Endothelial cell of umbilical vein (primary cell): ENCODE data around the gene BRI3. TPM values are rescaled to one million over a fixed set of nuclear protein-coding genes. Genes with fewer than 3 reads are reported as not detected.

ENCODE experiments used
- BruUV-seq: library from RNA; stranded (reverse); fragments of 400-500 nt; replicated peaks from 2 replicates; lab custom pipeline; 2021; lab: Mats Ljungman, UMichigan
- CTCF ChIA-PET: fragments of 300-600, 350-600 bp; sonication (Branson Sonifier 250); formaldehyde crosslinking; loops from one replicate; lab custom pipeline; 2021; ENCODE audit warnings: antibody characterized with exemption, inconsistent platforms; lab: Charles Lee
- POLR2A ChIA-PET: fragments of 300-600, 350-600 bp; sonication (Branson Sonifier 250); formaldehyde crosslinking; loops from one replicate; lab custom pipeline; 2021; ENCODE audit warnings: antibody characterized with exemption, inconsistent platforms; lab: Charles Lee
- DNase-seq: peaks from one replicate; pipeline ENCODE4 v3.0.0-alpha.2; 2011; ENCODE audit warnings: low read depth, low spot score
- FAIRE-seq: peaks from 2 replicates; lab custom pipeline; 2011; peaks lifted over from hg19 to GRCh38; lab: Jason Lieb, UNC
- H2AFZ ChIP-seq: 2 replicates; pipeline ENCODE4 v1.6.0; 2012; ENCODE audit warnings: low read depth, low read length, control low read depth, inconsistent platforms
- H3K27ac ChIP-seq: 2 replicates; pipeline ENCODE4 v1.5.1; 2011; ENCODE audit warnings: low read depth, mild to moderate bottlenecking, control low read depth, low read length, moderate library complexity; ENCODE audit not compliant: insufficient read depth
- H3K27me3 ChIP-seq, 2 experiments: 2 replicates each; pipeline versions ENCODE4 v1.6.0 to v1.6.1; 2011; ENCODE audit warnings: low read length in 2 of 2, mixed read lengths in 1 of 2; ENCODE audit not compliant: control insufficient read depth in 2 of 2, insufficient read depth in 2 of 2
- H3K36me3 ChIP-seq, 2 experiments: 2 replicates in 1 of 2; 3 replicates in 1 of 2; pipeline ENCODE4 v1.5.1; 2011; ENCODE audit warnings: low read length in 2 of 2, mild to moderate bottlenecking in 1 of 2, moderate library complexity in 1 of 2; ENCODE audit not compliant: control insufficient read depth in 2 of 2, insufficient read depth in 2 of 2; ENCODE audit errors: extremely low read depth in 1 of 2
- H3K4me1 ChIP-seq: 3 replicates; pipeline ENCODE4 v1.5.1; 2011; ENCODE audit warnings: mild to moderate bottlenecking, low read length; ENCODE audit not compliant: control insufficient read depth, insufficient read depth; ENCODE audit errors: extremely low read depth
- H3K4me2 ChIP-seq: 2 replicates; pipeline ENCODE4 v1.6.1; 2011; ENCODE audit warnings: low read length, control low read depth, mixed read lengths; ENCODE audit not compliant: insufficient read depth
- H3K4me3 ChIP-seq, 3 experiments: fragments of 200-600 bp in 1 of 3; sonication (generic), shearing (Covaris generic) in 1 of 3; replicated peaks in 1 of 3; 2 replicates each; pipeline ENCODE4 v1.5.1; 2011 to 2016; ENCODE audit warnings: control low read depth in 3 of 3, low read length in 3 of 3, mild to moderate bottlenecking in 2 of 3, inconsistent platforms in 1 of 3, low read depth in 1 of 3, moderate library complexity in 1 of 3; ENCODE audit not compliant: insufficient read depth in 1 of 3
- H3K79me2 ChIP-seq: 2 replicates; pipeline ENCODE4 v1.6.0; 2012; ENCODE audit warnings: low read length, inconsistent platforms; ENCODE audit not compliant: control insufficient read depth, insufficient read depth
- H3K9ac ChIP-seq: replicated peaks from 2 replicates; pipeline ENCODE3; 2011; ENCODE audit warnings: low read length, control low read depth; ENCODE audit not compliant: insufficient read depth; ENCODE audit errors: extremely low read depth
- H3K9me1 ChIP-seq: replicated peaks from 3 replicates; pipeline ENCODE4 v1.6.0; 2011; ENCODE audit warnings: mild to moderate bottlenecking, low read length; ENCODE audit not compliant: control insufficient read depth, insufficient read depth; ENCODE audit errors: extremely low read depth
- H3K9me3 ChIP-seq: replicated peaks from 2 replicates; pipeline ENCODE4 v1.5.1; 2012; ENCODE audit warnings: low read length, inconsistent platforms; ENCODE audit not compliant: control insufficient read depth, insufficient read depth
- H4K20me1 ChIP-seq: replicated peaks from 2 replicates; pipeline ENCODE3; 2011; ENCODE audit warnings: mild to moderate bottlenecking, low read length; ENCODE audit not compliant: control insufficient read depth, insufficient read depth; ENCODE audit errors: extremely low read depth
- FOS ChIP-seq: IDR thresholded peaks from 2 replicates; pipeline ENCODE4 v1.6.1; 2011; ENCODE audit warnings: mild to moderate bottlenecking, low read length, moderate library complexity, borderline replicate concordance; ENCODE audit not compliant: insufficient read depth
- GATA2 ChIP-seq: IDR thresholded peaks from 2 replicates; pipeline ENCODE4 v1.7.0; 2011; ENCODE audit warnings: low read depth, mild to moderate bottlenecking, moderate library complexity, mixed read lengths, low read length; ENCODE audit not compliant: insufficient read length, insufficient read depth
- JUN ChIP-seq: IDR thresholded peaks from 2 replicates; pipeline ENCODE4 v1.6.1; 2011; ENCODE audit warnings: borderline replicate concordance, low read depth; ENCODE audit not compliant: insufficient read length, insufficient read depth
- POLR2A ChIP-seq: IDR thresholded peaks from 2 replicates; pipeline ENCODE4 v1.6.1; 2012; ENCODE audit warnings: low read depth, mild to moderate bottlenecking, control low read depth, low read length
- dilution Hi-C: fragments of 300-500 bp; cut with MboI; formaldehyde crosslinking; loops from one replicate; pipeline ENCODE4 v1.15.0; 2019; ENCODE audit warnings: low sequenced_read_pairs; ENCODE audit not compliant: extremely low pct_ligation_motif_present
- intact Hi-C: fragments of 100-400 bp; cut with micrococcal nuclease; formaldehyde crosslinking; loops from one replicate; pipeline ENCODE4 v1.10.0; 2022
- polyA plus RNA-seq, 4 experiments: library from polyadenylated mRNA; depleted of rRNA in 3 of 4; stranded (reverse) in 3 of 4; unstranded in 1 of 4; fragments of >200 nt; gene quantifications; 2 replicates each; pipeline versions ENCODE4 v1.2.1 to v1.2.3, GENCODE V29; 2011 to 2012; ENCODE audit warnings: missing spikeins in 1 of 4
- total RNA-seq: library from RNA; stranded (reverse); gene quantifications from 2 replicates; pipeline ENCODE4 v1.2.3, GENCODE V29; 2021
- TF ChIP-seq, protein P1 (sequence below): IDR thresholded peaks from 2 replicates; pipeline ENCODE4 v1.6.1; 2011; ENCODE audit not compliant: insufficient read depth, insufficient read length
- TF ChIP-seq, protein P2 (sequence below), 2 donors: IDR thresholded peaks; 1 replicate in 1 of 2; 2 replicates in 1 of 2; pipeline ENCODE4 v1.5.1; 2011; ENCODE audit warnings: low read length in 2 of 2, mild to moderate bottlenecking in 2 of 2, moderate library complexity in 2 of 2, control low read depth in 1 of 2, inconsistent platforms in 1 of 2, low read depth in 1 of 2; ENCODE audit not compliant: insufficient read depth in 1 of 2; ENCODE audit errors: extremely low read depth in 1 of 2

BRI3 gene
- total and polyA plus RNA-seq, 2 donors (not counting 3 experiments of a cell fraction or from before 2014, with no cell fraction given): 214 to 317 TPM

DNA sequence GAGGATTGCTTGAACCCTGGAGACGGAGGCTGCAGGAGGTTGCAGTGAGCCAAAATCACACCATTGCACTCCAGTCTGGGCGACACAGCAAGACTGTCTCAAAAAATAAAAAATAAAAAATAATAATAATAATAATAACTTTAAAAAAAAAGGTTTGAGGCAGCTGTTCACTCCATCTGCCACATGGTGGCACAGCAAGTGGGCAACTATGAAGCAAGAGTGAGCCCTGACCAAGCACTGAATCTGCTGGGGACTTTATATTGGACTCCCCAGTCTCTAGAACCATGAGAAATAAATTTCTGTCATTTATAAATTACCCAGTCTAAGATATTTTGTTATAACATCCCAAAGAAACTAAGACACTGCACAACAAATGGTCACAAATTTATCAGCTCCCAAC, 14.6 kb upstream of the BRI3 start:
- Histone ChIP-seq H3K4me3 (no peak overlapping the region), H3K4me1 (peaks cover 8% of the 10 kb centered on the region), H3K9me1 (no peaks in the 10 kb centered on the region), H3K4me2 (no peak overlapping the region), H3K27ac (no peak overlapping the region), H3K9ac (no peak overlapping the region), H3K36me3 (no peaks in the 10 kb centered on the region), H3K9me3 (no peaks in the 10 kb centered on the region), H3K79me2 (no peaks in the 10 kb centered on the region), H3K27me3 (no peaks in the 10 kb centered on the region), H2AFZ (no peak overlapping the region), H4K20me1 (no peaks in the 10 kb centered on the region)
- ChIA-PET CTCF (interaction anchor here (0.8 to 2.9 kb wide), 15 partner anchors 9 to 574 kb away, joined by 3 to 21 read pairs (median 6); partner anchors contain the start of genes BAIAP2L1, BRI3 and TECPR1), POLR2A (no interaction called here)
- no peak for TF ChIP-seq FOS
- TF ChIP-seq, protein P1, sequence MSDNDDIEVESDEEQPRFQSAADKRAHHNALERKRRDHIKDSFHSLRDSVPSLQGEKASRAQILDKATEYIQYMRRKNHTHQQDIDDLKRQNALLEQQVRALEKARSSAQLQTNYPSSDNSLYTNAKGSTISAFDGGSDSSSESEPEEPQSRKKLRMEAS: no peak
- TF ChIP-seq GATA2: no peak
- no peak for TF ChIP-seq POLR2A
- no peak for TF ChIP-seq JUN
- TF ChIP-seq, protein P2, sequence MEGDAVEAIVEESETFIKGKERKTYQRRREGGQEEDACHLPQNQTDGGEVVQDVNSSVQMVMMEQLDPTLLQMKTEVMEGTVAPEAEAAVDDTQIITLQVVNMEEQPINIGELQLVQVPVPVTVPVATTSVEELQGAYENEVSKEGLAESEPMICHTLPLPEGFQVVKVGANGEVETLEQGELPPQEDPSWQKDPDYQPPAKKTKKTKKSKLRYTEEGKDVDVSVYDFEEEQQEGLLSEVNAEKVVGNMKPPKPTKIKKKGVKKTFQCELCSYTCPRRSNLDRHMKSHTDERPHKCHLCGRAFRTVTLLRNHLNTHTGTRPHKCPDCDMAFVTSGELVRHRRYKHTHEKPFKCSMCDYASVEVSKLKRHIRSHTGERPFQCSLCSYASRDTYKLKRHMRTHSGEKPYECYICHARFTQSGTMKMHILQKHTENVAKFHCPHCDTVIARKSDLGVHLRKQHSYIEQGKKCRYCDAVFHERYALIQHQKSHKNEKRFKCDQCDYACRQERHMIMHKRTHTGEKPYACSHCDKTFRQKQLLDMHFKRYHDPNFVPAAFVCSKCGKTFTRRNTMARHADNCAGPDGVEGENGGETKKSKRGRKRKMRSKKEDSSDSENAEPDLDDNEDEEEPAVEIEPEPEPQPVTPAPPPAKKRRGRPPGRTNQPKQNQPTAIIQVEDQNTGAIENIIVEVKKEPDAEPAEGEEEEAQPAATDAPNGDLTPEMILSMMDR (IDR thresholded peaks at IDR 0.05; ENCODE audit: extremely low read depth in 1 of 2, insufficient read depth in 1 of 2, low read depth in 1 of 2, low read length in 2 of 2): peak in 1 of 2 donors; percentile 43
- no TSS peak for BruUV-seq
- intact Hi-C loops: loop anchor here (1.0 to 2.0 kb wide), 2 partner anchors 14 to 16 kb away; partner anchors contain the start of gene BRI3
- dilution Hi-C loops: no loop called here
- FAIRE-seq: peak; percentile 73
- no peak for DNase-seq
